ENCODE results near the gene CD19. TPM values are rescaled to one million over a fixed set of nuclear protein-coding genes. Genes with fewer than 3 reads are reported as not detected.

Gene CD19
- total and polyA plus RNA-seq, 10 of the 15 experiments (the other 5 are each of a cell fraction or from before 2014, with no cell fraction given), result 1.2 to 125 (median 77.2) TPM

DNA sequence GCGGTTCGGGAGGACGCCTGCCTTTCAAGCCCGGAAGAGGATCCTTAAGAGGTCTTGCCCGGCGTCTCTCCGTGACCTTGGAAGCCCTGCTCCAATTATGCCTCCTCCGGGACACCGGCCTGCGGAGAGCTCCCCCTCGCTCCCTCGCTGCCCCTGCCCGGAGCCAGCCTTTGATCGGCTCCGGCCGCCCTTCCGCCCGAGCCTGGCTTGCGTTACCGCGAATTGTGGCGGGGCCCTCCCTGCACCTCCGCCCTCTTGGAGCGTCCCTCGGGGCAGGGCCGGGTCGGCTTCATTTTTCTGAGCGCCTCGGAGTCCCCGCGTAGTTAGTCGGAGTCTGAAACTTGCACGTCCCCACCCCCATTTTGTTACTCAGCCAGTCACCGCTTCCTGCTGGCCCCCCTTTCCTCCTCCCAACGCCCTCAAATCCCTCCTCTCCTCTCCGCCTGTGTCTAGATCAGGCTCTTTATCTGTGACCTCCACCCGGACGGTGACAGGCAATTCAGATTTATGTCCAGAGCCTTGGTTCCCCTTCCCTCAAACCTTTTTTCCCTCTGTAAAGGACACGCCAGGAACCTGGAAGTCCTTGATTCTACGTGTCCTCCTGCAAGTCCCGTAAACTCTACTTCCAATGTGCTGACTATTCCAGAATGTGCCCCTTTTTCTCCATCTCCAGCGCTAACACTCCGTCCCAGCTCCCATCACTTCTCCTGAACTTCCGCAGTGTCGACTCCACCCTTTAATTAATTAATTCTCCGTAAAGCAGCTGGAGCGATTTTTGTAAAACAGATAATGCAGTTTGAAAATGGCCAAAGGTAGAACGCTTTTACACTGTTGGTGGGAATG is 6.2 kb upstream of the CD19 start (continued):
- TF ChIP-seq, protein P1, sequence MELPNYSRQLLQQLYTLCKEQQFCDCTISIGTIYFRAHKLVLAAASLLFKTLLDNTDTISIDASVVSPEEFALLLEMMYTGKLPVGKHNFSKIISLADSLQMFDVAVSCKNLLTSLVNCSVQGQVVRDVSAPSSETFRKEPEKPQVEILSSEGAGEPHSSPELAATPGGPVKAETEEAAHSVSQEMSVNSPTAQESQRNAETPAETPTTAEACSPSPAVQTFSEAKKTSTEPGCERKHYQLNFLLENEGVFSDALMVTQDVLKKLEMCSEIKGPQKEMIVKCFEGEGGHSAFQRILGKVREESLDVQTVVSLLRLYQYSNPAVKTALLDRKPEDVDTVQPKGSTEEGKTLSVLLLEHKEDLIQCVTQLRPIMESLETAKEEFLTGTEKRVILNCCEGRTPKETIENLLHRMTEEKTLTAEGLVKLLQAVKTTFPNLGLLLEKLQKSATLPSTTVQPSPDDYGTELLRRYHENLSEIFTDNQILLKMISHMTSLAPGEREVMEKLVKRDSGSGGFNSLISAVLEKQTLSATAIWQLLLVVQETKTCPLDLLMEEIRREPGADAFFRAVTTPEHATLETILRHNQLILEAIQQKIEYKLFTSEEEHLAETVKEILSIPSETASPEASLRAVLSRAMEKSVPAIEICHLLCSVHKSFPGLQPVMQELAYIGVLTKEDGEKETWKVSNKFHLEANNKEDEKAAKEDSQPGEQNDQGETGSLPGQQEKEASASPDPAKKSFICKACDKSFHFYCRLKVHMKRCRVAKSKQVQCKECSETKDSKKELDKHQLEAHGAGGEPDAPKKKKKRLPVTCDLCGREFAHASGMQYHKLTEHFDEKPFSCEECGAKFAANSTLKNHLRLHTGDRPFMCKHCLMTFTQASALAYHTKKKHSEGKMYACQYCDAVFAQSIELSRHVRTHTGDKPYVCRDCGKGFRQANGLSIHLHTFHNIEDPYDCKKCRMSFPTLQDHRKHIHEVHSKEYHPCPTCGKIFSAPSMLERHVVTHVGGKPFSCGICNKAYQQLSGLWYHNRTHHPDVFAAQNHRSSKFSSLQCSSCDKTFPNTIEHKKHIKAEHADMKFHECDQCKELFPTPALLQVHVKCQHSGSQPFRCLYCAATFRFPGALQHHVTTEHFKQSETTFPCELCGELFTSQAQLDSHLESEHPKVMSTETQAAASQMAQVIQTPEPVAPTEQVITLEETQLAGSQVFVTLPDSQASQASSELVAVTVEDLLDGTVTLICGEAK (IDR thresholded peaks at IDR 0.05; ENCODE audit: borderline replicate concordance), result peak; percentile 16; the same call in 1 of the 2 replicates
- TF ChIP-seq, protein P2, sequence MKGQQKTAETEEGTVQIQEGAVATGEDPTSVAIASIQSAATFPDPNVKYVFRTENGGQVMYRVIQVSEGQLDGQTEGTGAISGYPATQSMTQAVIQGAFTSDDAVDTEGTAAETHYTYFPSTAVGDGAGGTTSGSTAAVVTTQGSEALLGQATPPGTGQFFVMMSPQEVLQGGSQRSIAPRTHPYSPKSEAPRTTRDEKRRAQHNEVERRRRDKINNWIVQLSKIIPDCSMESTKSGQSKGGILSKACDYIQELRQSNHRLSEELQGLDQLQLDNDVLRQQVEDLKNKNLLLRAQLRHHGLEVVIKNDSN (IDR thresholded peaks at IDR 0.05; ENCODE audit: borderline replicate concordance, extremely low read length, insufficient read depth, low read depth, low read length), result no peak
- TF ChIP-seq MYB (IDR thresholded peaks at IDR 0.05; ENCODE audit: borderline replicate concordance, low read depth, low read length) (no peak), STAT3 (IDR thresholded peaks at IDR 0.05; ENCODE audit: low read depth, low read length) (no peak), SREBF1 (IDR thresholded peaks at IDR 0.05; ENCODE audit: low read length) (no peak), RELA (IDR thresholded peaks at IDR 0.05; ENCODE audit: borderline replicate concordance, partially characterized antibody) (peak; percentile 64), NR2C1 (IDR thresholded peaks at IDR 0.05) (peak; percentile 52; the same call in 1 of the 2 replicates), ASH2L (IDR thresholded peaks at IDR 0.05; ENCODE audit: borderline replicate concordance, low read depth) (no peak), SMAD5 (IDR thresholded peaks at IDR 0.05; ENCODE audit: low read depth) (peak; percentile 37; the same call in 1 of the 2 replicates)
- TF ChIP-seq, protein P3, sequence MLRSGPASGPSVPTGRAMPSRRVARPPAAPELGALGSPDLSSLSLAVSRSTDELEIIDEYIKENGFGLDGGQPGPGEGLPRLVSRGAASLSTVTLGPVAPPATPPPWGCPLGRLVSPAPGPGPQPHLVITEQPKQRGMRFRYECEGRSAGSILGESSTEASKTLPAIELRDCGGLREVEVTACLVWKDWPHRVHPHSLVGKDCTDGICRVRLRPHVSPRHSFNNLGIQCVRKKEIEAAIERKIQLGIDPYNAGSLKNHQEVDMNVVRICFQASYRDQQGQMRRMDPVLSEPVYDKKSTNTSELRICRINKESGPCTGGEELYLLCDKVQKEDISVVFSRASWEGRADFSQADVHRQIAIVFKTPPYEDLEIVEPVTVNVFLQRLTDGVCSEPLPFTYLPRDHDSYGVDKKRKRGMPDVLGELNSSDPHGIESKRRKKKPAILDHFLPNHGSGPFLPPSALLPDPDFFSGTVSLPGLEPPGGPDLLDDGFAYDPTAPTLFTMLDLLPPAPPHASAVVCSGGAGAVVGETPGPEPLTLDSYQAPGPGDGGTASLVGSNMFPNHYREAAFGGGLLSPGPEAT (IDR thresholded peaks at IDR 0.05; ENCODE audit: low read depth), result peak; percentile 78
- TF ChIP-seq, protein P4, sequence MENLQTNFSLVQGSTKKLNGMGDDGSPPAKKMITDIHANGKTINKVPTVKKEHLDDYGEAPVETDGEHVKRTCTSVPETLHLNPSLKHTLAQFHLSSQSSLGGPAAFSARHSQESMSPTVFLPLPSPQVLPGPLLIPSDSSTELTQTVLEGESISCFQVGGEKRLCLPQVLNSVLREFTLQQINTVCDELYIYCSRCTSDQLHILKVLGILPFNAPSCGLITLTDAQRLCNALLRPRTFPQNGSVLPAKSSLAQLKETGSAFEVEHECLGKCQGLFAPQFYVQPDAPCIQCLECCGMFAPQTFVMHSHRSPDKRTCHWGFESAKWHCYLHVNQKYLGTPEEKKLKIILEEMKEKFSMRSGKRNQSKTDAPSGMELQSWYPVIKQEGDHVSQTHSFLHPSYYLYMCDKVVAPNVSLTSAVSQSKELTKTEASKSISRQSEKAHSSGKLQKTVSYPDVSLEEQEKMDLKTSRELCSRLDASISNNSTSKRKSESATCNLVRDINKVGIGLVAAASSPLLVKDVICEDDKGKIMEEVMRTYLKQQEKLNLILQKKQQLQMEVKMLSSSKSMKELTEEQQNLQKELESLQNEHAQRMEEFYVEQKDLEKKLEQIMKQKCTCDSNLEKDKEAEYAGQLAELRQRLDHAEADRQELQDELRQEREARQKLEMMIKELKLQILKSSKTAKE (IDR thresholded peaks at IDR 0.05; ENCODE audit: low read depth, poor library complexity, severe bottlenecking), result peak; percentile 62

Data from GM12878 (cell line).